Testis (tissue), 3 donors: ENCODE measurements around the gene TWF1. TPM values are rescaled to one million over a fixed set of nuclear protein-coding genes. Genes with fewer than 3 reads are reported as not detected.

ENCODE experiments used
- DNase-seq: peaks from one replicate; pipeline ENCODE4 v3.0.0-alpha.2; 2019
- H3K27ac ChIP-seq, 2 donors: fragments of 200-600 bp; sonication (generic); one replicate each; pipeline ENCODE4 v1.5.1; 2019
- H3K27me3 ChIP-seq: fragments of 200-600 bp; sonication (generic); one replicate; pipeline ENCODE4 v1.5.1; 2019
- H3K36me3 ChIP-seq: fragments of 200-600 bp; sonication (generic); one replicate; pipeline ENCODE4 v1.5.1; 2017; ENCODE audit warnings: low read depth; ENCODE audit errors: missing control alignments
- H3K4me1 ChIP-seq: fragments of 200-600 bp; sonication (generic); one replicate; pipeline ENCODE4 v1.5.1; 2019
- H3K4me3 ChIP-seq, 2 donors: fragments of 200-600 bp; sonication (generic); one replicate each; pipeline ENCODE4 v1.5.1; 2017 to 2019
- H3K9me3 ChIP-seq: fragments of 200-600 bp; sonication (generic); one replicate; pipeline ENCODE4 v1.5.1; 2017
- POLR2A ChIP-seq: fragments of 450-650 bp; IDR thresholded peaks from one replicate; pipeline ENCODE4 v1.6.1; 2017; ENCODE audit warnings: antibody characterized with exemption, mild to moderate bottlenecking, moderate library complexity
- WGBS, 2 donors: methylation state at CpG; one replicate each; pipeline ENCODE4 v1.1.5; 2018; 5-methylcytosine and 5-hydroxymethylcytosine counted together
- intact Hi-C: fragments of 100-400 bp; cut with DNase I; formaldehyde crosslinking; loops from one replicate; pipeline ENCODE4 v1.15.1; 2023; ENCODE audit warnings: low total_unique reads
- polyA plus RNA-seq: library from polyadenylated mRNA; stranded (reverse); fragments of 350-450 nt; fragmentation: Illumina TruSeq; extraction: RNeasy Lipid Tissue Mini Kit (QIAGEN cat#74804); gene quantifications from one replicate; pipeline ENCODE4 v1.2.3, GENCODE V29; 2014; ENCODE audit warnings: low read depth, low replicate concordance; ENCODE audit not compliant: insufficient read depth
- total RNA-seq, 2 donors: library from RNA; depleted of rRNA; stranded (reverse); fragments of >200 nt; gene quantifications; one replicate each; pipeline ENCODE4 v1.2.3, GENCODE V29; 2016
- TF ChIP-seq, protein P1 (sequence below), 3 experiments: fragments of 450-650 bp in 2 of 3; fragments of 200-600 bp in 1 of 3; sonication (generic) in 1 of 3; IDR thresholded peaks; one replicate each; pipeline ENCODE4 v1.5.1; 2016 to 2019; ENCODE audit warnings: antibody characterized with exemption in 3 of 3, mild to moderate bottlenecking in 2 of 3, moderate library complexity in 1 of 3

TWF1 gene
- total and polyA plus RNA-seq, 3 donors from 2014 or later: 28.9 to 39.1 (median 35.7) TPM

DNA sequence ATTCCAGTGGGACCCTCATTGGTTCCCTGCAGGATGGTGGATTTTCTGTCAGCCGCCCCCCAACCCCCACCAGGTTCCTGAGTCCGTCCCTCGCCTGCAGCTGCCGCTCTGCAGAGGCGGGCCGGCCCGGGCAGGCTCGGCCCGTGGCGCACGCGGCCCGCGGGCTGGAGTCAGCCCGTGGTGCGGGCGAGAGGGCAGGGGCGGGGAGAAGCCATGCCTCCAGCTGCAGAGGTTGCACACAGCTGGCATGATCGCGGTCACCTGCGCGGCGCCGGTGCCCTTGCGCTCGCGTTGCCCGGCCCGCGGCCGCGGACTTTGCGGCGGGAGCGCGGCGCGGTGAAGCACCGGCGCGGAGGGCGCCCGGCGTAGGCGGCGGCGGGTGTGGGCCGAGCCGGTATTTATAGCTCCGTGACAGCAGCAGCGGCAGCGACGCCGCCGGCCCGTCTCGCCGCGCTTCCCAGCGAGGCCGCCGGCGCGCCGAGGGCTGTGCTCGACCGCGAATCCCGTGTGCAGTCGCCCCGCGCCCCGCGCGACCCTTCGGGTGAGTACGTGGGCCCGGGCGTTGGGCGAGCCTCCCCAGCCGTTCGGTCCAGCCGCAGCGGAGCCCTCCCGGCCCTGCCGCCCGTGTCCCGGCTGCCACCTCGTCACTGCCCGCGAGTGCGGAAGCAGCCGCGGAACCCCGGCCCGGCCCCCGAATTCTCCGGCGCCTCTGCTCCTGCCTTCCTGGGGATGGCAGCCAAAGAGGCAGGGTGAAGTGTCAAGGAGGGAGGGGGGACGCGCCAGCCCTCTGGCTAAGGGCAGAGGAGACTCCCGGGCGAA is 29.7 kb upstream of the TWF1 start, which contains the start of gene TMEM117:
Gene TMEM117, plus strand, starts transcription at position 426 of the 819 bp plus-strand sequence.
- intact Hi-C loops: no loop called here
- no peaks in the 10 kb centered on the region for H3K36me3 ChIP-seq
- no peaks in the 10 kb centered on the region for H3K27me3 ChIP-seq
- H3K27ac ChIP-seq: peak within 1 kb of the TSS; percentile 82 to 94
- WGBS, 2 donors: 0 to 1% methylated on average over 19 to 97 of the region's 103 CpGs
- TF ChIP-seq POLR2A: no peak
- TF ChIP-seq, protein P1, sequence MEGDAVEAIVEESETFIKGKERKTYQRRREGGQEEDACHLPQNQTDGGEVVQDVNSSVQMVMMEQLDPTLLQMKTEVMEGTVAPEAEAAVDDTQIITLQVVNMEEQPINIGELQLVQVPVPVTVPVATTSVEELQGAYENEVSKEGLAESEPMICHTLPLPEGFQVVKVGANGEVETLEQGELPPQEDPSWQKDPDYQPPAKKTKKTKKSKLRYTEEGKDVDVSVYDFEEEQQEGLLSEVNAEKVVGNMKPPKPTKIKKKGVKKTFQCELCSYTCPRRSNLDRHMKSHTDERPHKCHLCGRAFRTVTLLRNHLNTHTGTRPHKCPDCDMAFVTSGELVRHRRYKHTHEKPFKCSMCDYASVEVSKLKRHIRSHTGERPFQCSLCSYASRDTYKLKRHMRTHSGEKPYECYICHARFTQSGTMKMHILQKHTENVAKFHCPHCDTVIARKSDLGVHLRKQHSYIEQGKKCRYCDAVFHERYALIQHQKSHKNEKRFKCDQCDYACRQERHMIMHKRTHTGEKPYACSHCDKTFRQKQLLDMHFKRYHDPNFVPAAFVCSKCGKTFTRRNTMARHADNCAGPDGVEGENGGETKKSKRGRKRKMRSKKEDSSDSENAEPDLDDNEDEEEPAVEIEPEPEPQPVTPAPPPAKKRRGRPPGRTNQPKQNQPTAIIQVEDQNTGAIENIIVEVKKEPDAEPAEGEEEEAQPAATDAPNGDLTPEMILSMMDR (IDR thresholded peaks at IDR 0.05): no peak
- H3K4me3 ChIP-seq: peak within 1 kb of the TSS; percentile 72 to 84
- no peaks in the 10 kb centered on the region for H3K9me3 ChIP-seq
- peaks cover 19% of the 10 kb centered on the region for H3K4me1 ChIP-seq
- DNase-seq: peak; percentile 80

DNA sequence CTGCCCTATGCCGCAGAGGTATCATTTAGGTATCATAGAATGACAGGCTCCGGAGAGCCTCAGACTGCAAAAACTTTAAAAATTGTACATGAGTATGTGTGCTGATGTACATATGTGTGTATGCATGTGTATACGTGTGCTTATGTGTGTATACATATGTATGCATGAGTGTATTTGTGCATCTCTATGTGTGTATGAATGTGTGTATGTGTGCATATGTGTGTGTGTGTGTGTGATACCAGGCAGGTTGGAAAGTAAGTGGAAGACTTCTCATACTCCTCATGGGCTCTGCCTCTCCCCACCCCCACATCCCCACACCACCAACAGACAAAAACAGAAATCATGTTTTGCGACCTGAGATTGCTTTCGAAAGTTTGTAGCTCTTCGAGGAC is 29.1 kb upstream of the TWF1 start:
- no peaks in the 10 kb centered on the region for H3K27me3 ChIP-seq
- no peaks in the 10 kb centered on the region for H3K36me3 ChIP-seq
- H3K9me3 ChIP-seq: no peaks in the 10 kb centered on the region
- DNase-seq: peak; percentile 27
- intact Hi-C loops: no loop called here
- H3K4me3 ChIP-seq: peak overlapping the region; percentile 72 to 84
- no peak for TF ChIP-seq POLR2A
- TF ChIP-seq, protein P1 (IDR thresholded peaks at IDR 0.05): no peak
- 26 to 32% methylated on average over 6 of the region's 6 CpGs for WGBS, 2 donors
- H3K4me1 ChIP-seq: peaks cover 19% of the 10 kb centered on the region
- H3K27ac ChIP-seq: peak overlapping the region in 1 of 2 donors; percentile 94

DNA sequence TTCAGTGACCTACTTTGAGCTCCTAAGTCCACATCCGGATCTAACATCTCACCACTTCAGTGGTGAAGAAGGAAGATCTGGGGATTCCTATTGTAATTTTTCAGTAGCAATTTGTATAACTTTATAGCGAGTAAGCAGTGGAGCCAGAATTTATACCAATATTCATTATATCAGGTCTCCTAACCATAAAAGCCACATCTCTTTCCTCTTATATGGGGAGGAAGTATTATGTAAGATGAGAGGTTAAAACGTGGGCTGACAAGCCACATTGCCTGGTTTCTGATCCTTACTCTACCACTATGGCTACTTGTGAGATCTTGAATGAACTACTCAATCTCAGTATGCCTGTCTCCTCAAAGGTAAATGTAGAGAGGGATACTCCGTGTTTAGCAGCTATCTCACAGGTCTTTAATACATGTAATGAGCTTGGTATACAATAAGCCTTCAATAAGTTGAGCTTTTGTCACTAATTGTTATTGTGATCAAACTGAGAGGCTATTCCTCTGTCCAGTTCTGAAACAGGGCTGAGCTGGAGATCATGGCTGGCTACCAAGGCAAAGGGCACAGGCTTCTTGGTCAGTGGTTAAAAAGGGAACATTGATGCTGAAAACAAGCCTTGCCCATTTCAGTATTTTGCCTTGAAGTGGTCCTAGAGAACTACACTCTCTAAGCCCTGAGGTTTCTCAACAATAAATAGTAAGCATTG is 26.5 kb upstream of the TWF1 start:
- intact Hi-C loops: no loop called here
- no peak for DNase-seq
- Histone ChIP-seq H3K36me3 (no peaks in the 10 kb centered on the region), H3K9me3 (no peaks in the 10 kb centered on the region), H3K27ac (no peak overlapping the region), H3K27me3 (no peaks in the 10 kb centered on the region), H3K4me3 (no peak overlapping the region), H3K4me1 (peaks cover 19% of the 10 kb centered on the region)
- WGBS, 2 donors: 77 to 81% methylated on average over 4 of the region's 4 CpGs
- no peak for TF ChIP-seq POLR2A

DNA sequence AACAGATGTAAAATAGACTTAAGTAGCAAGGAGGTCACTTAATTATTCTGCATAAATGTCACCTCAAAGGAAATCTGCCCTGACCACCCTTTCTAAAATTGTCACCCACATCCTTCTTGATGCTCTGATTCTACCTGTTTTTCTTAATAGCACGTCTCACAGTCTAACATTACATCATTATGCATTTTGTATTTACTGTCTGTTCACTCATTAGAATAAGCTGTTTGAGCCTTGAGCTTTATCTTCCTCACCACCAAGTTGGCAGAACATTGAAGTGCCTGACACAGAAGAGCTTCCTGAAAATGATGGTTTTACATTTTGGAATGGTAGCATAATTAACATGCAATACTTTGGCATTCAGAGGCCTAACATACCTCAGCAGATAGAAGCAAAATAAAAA is 21.0 kb upstream of the TWF1 start:
- WGBS, 2 donors: 77 to 86% methylated on average over 1 of the region's 1 CpG
- Histone ChIP-seq H3K27me3 (no peaks in the 10 kb centered on the region), H3K9me3 (no peaks in the 10 kb centered on the region), H3K27ac (no peak overlapping the region), H3K4me1 (no peaks in the 10 kb centered on the region), H3K36me3 (no peaks in the 10 kb centered on the region), H3K4me3 (no peak overlapping the region)
- no peak for DNase-seq
- TF ChIP-seq POLR2A: no peak
- TF ChIP-seq, protein P1 (IDR thresholded peaks at IDR 0.05): no peak
- intact Hi-C loops: no loop called here

DNA sequence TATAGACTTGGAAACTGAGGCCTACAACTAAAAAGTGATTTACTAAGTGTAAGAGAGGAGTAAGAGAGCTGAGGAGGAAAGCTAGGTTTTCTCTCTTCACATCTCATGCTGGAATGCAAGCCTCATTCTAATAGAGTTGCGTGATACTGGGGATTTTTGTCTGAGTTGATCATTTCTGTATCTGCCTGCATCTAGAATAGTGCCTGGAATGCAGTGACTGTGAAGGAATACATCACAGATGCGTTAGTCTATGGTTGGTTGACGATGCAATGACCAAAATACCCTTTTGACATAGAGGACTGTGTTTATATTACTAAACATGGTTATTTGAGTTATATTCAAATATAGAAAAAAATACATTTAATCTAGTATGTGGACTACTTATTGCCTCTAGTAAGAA is 20.6 kb upstream of the TWF1 start:
- H3K4me3 ChIP-seq: no peak overlapping the region
- H3K36me3 ChIP-seq: no peaks in the 10 kb centered on the region
- no peak for DNase-seq
- no peaks in the 10 kb centered on the region for H3K4me1 ChIP-seq
- H3K9me3 ChIP-seq: no peaks in the 10 kb centered on the region
- 89 to 95% methylated on average over 3 of the region's 3 CpGs for WGBS, 2 donors
- intact Hi-C loops: no loop called here
- H3K27me3 ChIP-seq: no peaks in the 10 kb centered on the region
- TF ChIP-seq POLR2A: no peak
- TF ChIP-seq, protein P1 (IDR thresholded peaks at IDR 0.05): no peak
- no peak overlapping the region for H3K27ac ChIP-seq
